CD4-positive, alpha-beta T cell treated with Interferon gamma for 1 hour (primary cell): ENCODE measurements around the gene C5orf63.
"Not testable (repeated sequence)": the region's sequence is repeated elsewhere in the genome, so short reads cannot be mapped to it uniquely, and the experiment has no call there.

Source experiments
- DNase-seq: peaks from one replicate; pipeline ENCODE4 v3.0.0-alpha.2; 2020

C5orf63 gene

DNA sequence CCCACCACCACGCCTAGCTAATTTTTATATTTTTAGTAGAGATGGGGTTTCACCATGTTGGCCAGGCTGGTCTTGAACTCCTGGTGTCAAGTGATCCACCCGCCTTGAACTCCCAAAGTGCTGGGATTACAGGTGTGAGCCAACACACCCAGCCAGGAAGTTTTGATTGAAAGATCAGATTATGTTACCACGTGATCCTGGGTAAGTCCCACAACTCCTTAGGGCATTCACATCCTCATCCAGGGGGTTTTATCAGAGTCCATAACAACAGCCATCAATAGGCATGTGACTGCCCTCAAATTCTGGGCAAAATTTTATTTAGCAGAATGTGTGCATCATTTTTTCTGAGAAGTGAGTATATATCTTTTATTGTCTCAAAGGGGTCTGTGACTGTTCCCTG lies 68.0 kb downstream of the C5orf63 start:
- not testable (repeated sequence) for DNase-seq

DNA sequence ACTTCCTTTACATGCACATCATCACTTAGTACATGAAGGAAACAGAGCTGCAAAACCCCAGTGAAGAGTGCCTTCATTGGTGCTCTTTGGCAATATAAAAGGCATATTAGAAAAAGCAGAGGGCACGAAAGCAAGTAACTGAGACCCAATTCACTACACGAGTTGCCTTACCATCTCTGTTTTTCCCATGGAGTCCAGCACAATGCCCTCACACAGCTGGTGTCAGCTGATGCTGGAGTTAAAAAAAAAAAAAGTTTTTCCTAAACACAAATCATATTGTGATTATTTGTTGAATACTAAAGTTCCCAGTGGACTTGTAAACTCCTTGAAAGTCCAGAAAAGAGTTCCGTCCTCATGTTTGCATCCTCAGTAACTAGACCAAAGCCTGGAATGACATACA lies 68.6 kb downstream of the C5orf63 start:
- no peak for DNase-seq

- DNase-seq: no peak
These were observed 69.4 kb downstream of the C5orf63 start for GRCh38 chr5:127003798-127004495.

GRCh38 chr5:127002390-127002789 lies 70.9 kb downstream of the C5orf63 start:
- no peak for DNase-seq

DNA sequence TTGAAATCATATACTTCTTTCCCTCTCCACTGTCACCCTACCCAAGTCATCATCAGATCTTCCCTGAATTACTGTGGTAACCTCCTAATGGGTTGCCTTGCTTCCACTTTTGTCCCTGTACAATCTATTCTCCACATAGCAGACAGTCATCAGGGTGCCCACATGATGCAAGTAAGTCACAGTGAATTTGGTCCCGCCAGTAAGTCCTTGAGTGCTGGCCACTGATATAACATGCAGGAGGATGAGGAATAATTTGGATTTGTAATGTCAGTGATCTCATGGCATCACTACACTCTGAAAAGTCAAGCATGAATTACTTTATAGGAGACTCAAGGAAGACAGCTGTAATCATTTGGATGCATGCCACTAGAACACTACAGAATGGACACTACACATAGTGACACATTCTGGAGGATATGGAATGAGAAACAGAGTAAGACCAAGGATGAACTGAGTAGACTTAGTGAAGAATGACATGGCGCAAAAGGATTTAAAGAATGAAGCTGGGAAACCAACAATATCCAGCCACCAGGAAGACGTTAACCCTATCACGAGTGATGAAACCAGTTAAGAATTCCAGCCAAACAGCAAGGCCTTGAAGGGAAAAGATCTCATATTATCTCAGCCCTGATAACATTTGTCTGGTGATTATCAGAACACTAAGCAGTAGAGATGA lies 71.5 kb downstream of the C5orf63 start:
- DNase-seq: no peak
